ENCODE measurements around the gene NEUROD6. TPM values are rescaled to one million over a fixed set of nuclear protein-coding genes. Genes with fewer than 3 reads are reported as not detected.
A peak's percentile ranks its signal among the peaks of the same experiment; 100 is the strongest.

NEUROD6 gene
- total and polyA plus RNA-seq, 2 experiments from 2014 or later, result not detected

GRCh38 chr7:31327071-31327470 lies 13.5 kb downstream of the NEUROD6 start:
- H3K27me3 ChIP-seq (ENCODE audit: insufficient read depth), result no peaks in the 10 kb centered on the region
- H3K4me3 Mint-ChIP-seq, result no peak overlapping the region
- no peaks in the 10 kb centered on the region for H3F3A ChIP-seq (replicated peaks; ENCODE audit: low read depth)
- H3K4me1 Mint-ChIP-seq, result no peaks in the 10 kb centered on the region
- DNase-seq (ENCODE audit: low spot score) (peak; percentile 58), ATAC-seq (no peak; the same call in 2 of the 3 replicates)
- no peaks in the 10 kb centered on the region for H4K20me1 ChIP-seq (replicated peaks; ENCODE audit: insufficient read depth)
- no peak overlapping the region for H2AFZ ChIP-seq
- no peaks in the 10 kb centered on the region for H3K27me3 Mint-ChIP-seq (ENCODE audit: insufficient read depth, low read depth, poor library complexity)
- TF ChIP-seq ZNF462 (CRISPR knock-in tag; IDR thresholded peaks at IDR 0.05), result no peak
- TF ChIP-seq ZNF114 (CRISPR knock-in tag; IDR thresholded peaks at IDR 0.05), result no peak
- no peak for TF ChIP-seq EZH2 (IDR thresholded peaks at IDR 0.05; ENCODE audit: low read depth, unreplicated experiment)
- TF ChIP-seq STAT1 (IDR thresholded peaks at IDR 0.05; ENCODE audit: unreplicated experiment), result no peak
- no peak for TF ChIP-seq CREB1 (CRISPR knock-in tag; IDR thresholded peaks at IDR 0.05; ENCODE audit: low read depth)
- no peak for TF ChIP-seq ZNF331 (CRISPR knock-in tag; IDR thresholded peaks at IDR 0.05; ENCODE audit: low read depth)
- no peak for TF ChIP-seq ETS1 (IDR thresholded peaks at IDR 0.05)
- H3K4me3 ChIP-seq, result no peak overlapping the region
- H3K27ac ChIP-seq (ENCODE audit: low read depth), result no peak overlapping the region
- H3K4me1 ChIP-seq (ENCODE audit: insufficient read depth), result no peaks in the 10 kb centered on the region
- H3K36me3 ChIP-seq (ENCODE audit: insufficient read depth), result no peaks in the 10 kb centered on the region
- H3K27ac Mint-ChIP-seq, result no peak overlapping the region
- H3K79me2 ChIP-seq (replicated peaks; ENCODE audit: insufficient read depth), result no peaks in the 10 kb centered on the region
- no peak overlapping the region for H3K4me2 ChIP-seq
- no peaks in the 10 kb centered on the region for H3K36me3 Mint-ChIP-seq (ENCODE audit: low read depth)
- no peaks in the 10 kb centered on the region; the same call in 2 of the 3 replicates for H3K9me3 Mint-ChIP-seq
- no peaks in the 10 kb centered on the region for H3K9me2 ChIP-seq (ENCODE audit: insufficient read depth)

All from GM23338 (cell line).